H9 (cell line): Measurements from ENCODE around the gene SLC6A2. TPM values are rescaled to one million over a fixed set of nuclear protein-coding genes. Genes with fewer than 3 reads are reported as not detected.

Experiments
- DNase-seq: peaks from one replicate; pipeline ENCODE4 v3.0.0-alpha.2; 2017
- H2AFZ ChIP-seq: one replicate; pipeline ENCODE4 v1.6.1; 2013; ENCODE audit warnings: mild to moderate bottlenecking, low read length, control low read depth, moderate library complexity
- H2AK5ac ChIP-seq: 2 replicates; pipeline ENCODE4 v1.6.1; 2013; ENCODE audit warnings: low read length, control low read depth, mixed read lengths; ENCODE audit not compliant: insufficient read length
- H2BK120ac ChIP-seq: one replicate; pipeline ENCODE4 v1.6.1; 2013; ENCODE audit warnings: low read depth, mild to moderate bottlenecking, low read length, control low read depth, inconsistent platforms; ENCODE audit not compliant: poor library complexity, severe bottlenecking
- H2BK12ac ChIP-seq: 2 replicates; pipeline ENCODE4 v1.6.1; 2013; ENCODE audit warnings: low read length, control low read depth, mixed read lengths, low read depth; ENCODE audit not compliant: insufficient read length
- H2BK15ac ChIP-seq: 2 replicates; pipeline ENCODE4 v1.6.1; 2013; ENCODE audit warnings: low read depth, low read length, control low read depth
- H2BK20ac ChIP-seq: one replicate; pipeline ENCODE4 v1.6.1; 2013; ENCODE audit warnings: low read depth, mild to moderate bottlenecking, low read length, control low read depth, inconsistent platforms; ENCODE audit not compliant: poor library complexity, severe bottlenecking
- H2BK5ac ChIP-seq: 2 replicates; pipeline ENCODE4 v1.6.1; 2013; ENCODE audit warnings: low read length, control low read depth, mixed read lengths; ENCODE audit not compliant: insufficient read length
- H3K14ac ChIP-seq: 2 replicates; pipeline ENCODE4 v1.6.1; 2013; ENCODE audit warnings: low read length, control low read depth; ENCODE audit not compliant: insufficient read depth
- H3K18ac ChIP-seq: 2 replicates; pipeline ENCODE4 v1.6.1; 2013; ENCODE audit warnings: low read depth, mild to moderate bottlenecking, mixed read lengths, low read length, control low read depth; ENCODE audit not compliant: insufficient read length
- H3K23ac ChIP-seq: 2 replicates; pipeline ENCODE4 v1.6.1; 2013; ENCODE audit warnings: low read length, control low read depth, mixed read lengths, low read depth; ENCODE audit not compliant: insufficient read length
- H3K23me2 ChIP-seq: 2 replicates; pipeline ENCODE4 v1.6.1; 2013; ENCODE audit warnings: low read depth, mild to moderate bottlenecking, mixed read lengths, low read length, control low read depth; ENCODE audit not compliant: insufficient read length, poor library complexity, severe bottlenecking
- H3K27ac ChIP-seq: 2 replicates; pipeline ENCODE4 v1.5.1; 2013; ENCODE audit warnings: low read length, control low read depth, mixed read lengths, low read depth; ENCODE audit not compliant: insufficient read length
- H3K27me3 ChIP-seq: 2 replicates; pipeline ENCODE4 v1.6.1; 2013; ENCODE audit warnings: low read length, control low read depth, inconsistent platforms; ENCODE audit not compliant: insufficient read depth
- H3K4ac ChIP-seq: 2 replicates; pipeline ENCODE4 v1.6.1; 2013; ENCODE audit warnings: low read depth, mild to moderate bottlenecking, control low read depth, inconsistent platforms, low read length, moderate library complexity
- H3K4me1 ChIP-seq: 2 replicates; pipeline ENCODE4 v1.6.1; 2013; ENCODE audit warnings: low read length, control low read depth, inconsistent platforms; ENCODE audit not compliant: insufficient read depth
- H3K4me2 ChIP-seq: 2 replicates; pipeline ENCODE4 v1.6.1; 2013; ENCODE audit warnings: low read length, control low read depth, mixed read lengths; ENCODE audit not compliant: insufficient read length, insufficient read depth
- H3K56ac ChIP-seq: 2 replicates; pipeline ENCODE4 v1.6.1; 2013; ENCODE audit warnings: low read depth, mild to moderate bottlenecking, mixed read lengths, low read length, control low read depth; ENCODE audit not compliant: insufficient read length
- H3K79me1 ChIP-seq: 2 replicates; pipeline ENCODE4 v1.6.1; 2013; ENCODE audit warnings: low read depth, mild to moderate bottlenecking, moderate library complexity, low read length, control low read depth, inconsistent platforms; ENCODE audit not compliant: insufficient read depth, poor library complexity, severe bottlenecking
- H3K79me2 ChIP-seq: 2 replicates; pipeline ENCODE4 v1.6.1; 2013; ENCODE audit warnings: low read length, control low read depth, inconsistent platforms; ENCODE audit not compliant: insufficient read depth
- H3K9ac ChIP-seq: 2 replicates; pipeline ENCODE4 v1.6.1; 2013; ENCODE audit warnings: low read length, control low read depth, mixed read lengths; ENCODE audit not compliant: insufficient read length; ENCODE audit errors: extremely low read depth
- H3K9me3 ChIP-seq: one replicate; pipeline ENCODE4 v1.6.1; 2013; ENCODE audit warnings: low read depth, low read length, inconsistent platforms; ENCODE audit not compliant: control insufficient read depth
- H3T11ph ChIP-seq: one replicate; pipeline ENCODE4 v1.6.1; 2013; ENCODE audit warnings: mild to moderate bottlenecking, low read length, control low read depth, inconsistent platforms
- H4K20me1 ChIP-seq: one replicate; pipeline ENCODE4 v1.6.1; 2013; ENCODE audit not compliant: control insufficient read depth, insufficient read length, insufficient read depth
- H4K5ac ChIP-seq: 2 replicates; pipeline ENCODE4 v1.6.1; 2013; ENCODE audit warnings: low read depth, mild to moderate bottlenecking, mixed read lengths, low read length, control low read depth; ENCODE audit not compliant: insufficient read length
- H4K8ac ChIP-seq: replicated peaks from 2 replicates; pipeline ENCODE4 v1.6.1; 2013; ENCODE audit warnings: low read length, control low read depth, mixed read lengths, low read depth; ENCODE audit not compliant: insufficient read length
- H4K91ac ChIP-seq: 2 replicates; pipeline ENCODE4 v1.6.1; 2013; ENCODE audit warnings: low read depth, mild to moderate bottlenecking, moderate library complexity, mixed read lengths, low read length, control low read depth; ENCODE audit not compliant: insufficient read length
- H3K27ac Mint-ChIP-seq, 3 experiments: 2 replicates in 2 of 3; 3 replicates in 1 of 3; pipeline ENCODE4 v1.8.0; 2020 to 2021; ENCODE audit warnings: mixed read lengths in 3 of 3, mild to moderate bottlenecking in 1 of 3, moderate library complexity in 1 of 3
- H3K27me3 Mint-ChIP-seq: 2 replicates; pipeline ENCODE4 v1.8.0; 2021; ENCODE audit warnings: low read depth, mild to moderate bottlenecking, moderate library complexity, mixed read lengths
- H3K36me3 Mint-ChIP-seq, 3 experiments: 2 replicates in 2 of 3; 3 replicates in 1 of 3; pipeline ENCODE4 v1.8.0; 2020 to 2021; ENCODE audit warnings: low read depth in 3 of 3, mixed read lengths in 3 of 3; ENCODE audit not compliant: insufficient read depth in 1 of 3
- H3K4me1 Mint-ChIP-seq, 2 experiments: 2 replicates each; pipeline ENCODE4 v1.8.0; 2020; ENCODE audit warnings: mixed read lengths in 2 of 2
- H3K4me3 Mint-ChIP-seq, 2 experiments: 2 replicates in 1 of 2; 3 replicates in 1 of 2; pipeline ENCODE4 v1.8.0; 2020 to 2021; ENCODE audit warnings: mild to moderate bottlenecking in 2 of 2, mixed read lengths in 2 of 2, moderate library complexity in 1 of 2
- H3K9me3 Mint-ChIP-seq, 2 experiments: 2 replicates in 1 of 2; 3 replicates in 1 of 2; pipeline ENCODE4 v1.8.0; 2020; ENCODE audit warnings: mild to moderate bottlenecking in 2 of 2, mixed read lengths in 2 of 2, moderate library complexity in 1 of 2
- WGBS: extraction: QIAGEN DNeasy Blood & Tissue Kit; methylation state at CpG from one replicate; pipeline ENCODE4 v1.1.7; 2013; ENCODE audit warnings: missing lambda C conversion rate, low lambda C conversion rate, mixed read lengths; ENCODE audit not compliant: insufficient read length; ENCODE audit errors: extremely low coverage; 5-methylcytosine and 5-hydroxymethylcytosine counted together
- total RNA-seq: library from RNA; stranded (reverse); gene quantifications from 2 replicates; pipeline ENCODE4 v1.2.1, GENCODE V29; 2021
- TF ChIP-seq, protein P1 (sequence below): fragments of 200-600 bp; sonication (generic); conservative IDR thresholded peaks from 3 replicates; pipeline ENCODE4 v1.8.0; 2021; ENCODE audit warnings: antibody characterized with exemption, mild to moderate bottlenecking

The SLC6A2 gene
- total RNA-seq, 1 experiment from 2014 or later: 0.24 TPM

DNA sequence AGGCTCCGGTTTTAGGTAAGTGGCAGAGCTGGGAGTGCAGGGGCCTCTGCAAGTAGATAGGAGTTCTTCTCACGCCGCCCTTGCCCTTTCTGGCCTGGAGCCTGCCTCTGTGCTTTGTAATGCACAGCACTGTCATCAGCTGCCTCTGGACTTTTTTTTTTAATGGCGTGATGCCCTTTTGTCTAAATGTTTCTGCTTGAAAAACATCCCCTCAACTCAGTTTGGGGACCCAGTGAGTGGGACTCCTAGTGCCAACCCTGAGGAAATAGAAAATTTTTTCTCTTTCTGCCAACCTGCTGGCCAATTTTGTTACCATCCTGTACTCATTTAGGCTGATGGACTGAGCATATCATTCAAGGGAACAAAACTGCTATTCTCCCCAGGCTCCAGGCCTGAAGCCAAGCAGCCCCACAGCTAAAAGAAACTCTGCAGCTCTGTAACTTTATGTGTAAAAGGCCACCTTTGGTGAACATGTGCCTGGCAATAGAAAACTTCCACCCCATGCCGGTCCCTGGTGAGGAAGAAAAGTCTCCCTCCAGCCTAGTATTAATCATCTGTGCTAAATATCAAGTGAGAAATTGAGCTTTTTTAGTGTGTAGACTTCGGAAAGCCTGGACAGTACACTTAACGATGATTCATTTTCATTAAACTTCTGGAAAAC is 22.5 kb downstream of the SLC6A2 start:
- Histone ChIP-seq H3K4me1 (no peaks in the 10 kb centered on the region), H2AK5ac (no peak overlapping the region), H3K27ac (no peak overlapping the region), H4K5ac (no peak overlapping the region), H3K56ac (no peak overlapping the region), H4K91ac (no peak overlapping the region), H2BK20ac (no peak overlapping the region), H4K8ac (no peak overlapping the region), H3K23me2 (no peaks in the 10 kb centered on the region), H2BK15ac (no peak overlapping the region), H3K9ac (no peak overlapping the region), H3K4ac (no peak overlapping the region), H3K79me1 (no peaks in the 10 kb centered on the region), H2BK120ac (no peak overlapping the region), H3K27me3 (no peaks in the 10 kb centered on the region), H2BK5ac (no peak overlapping the region), H4K20me1 (no peaks in the 10 kb centered on the region), H3K14ac (no peak overlapping the region), H3K23ac (no peak overlapping the region), H2AFZ (no peak overlapping the region), H3K79me2 (no peaks in the 10 kb centered on the region), H2BK12ac (no peak overlapping the region), H3T11ph (no peak overlapping the region), H3K18ac (no peak overlapping the region), H3K9me3 (no peaks in the 10 kb centered on the region), H3K4me2 (no peak overlapping the region)
- peaks cover 7% of the 10 kb centered on the region; the same call in 1 of the 2 replicates for H3K27me3 Mint-ChIP-seq
- no peak overlapping the region for H3K4me3 Mint-ChIP-seq
- WGBS: no CpG with 5 or more reads among the region's 7 CpGs
- no peaks in the 10 kb centered on the region for H3K36me3 Mint-ChIP-seq
- TF ChIP-seq, protein P1, sequence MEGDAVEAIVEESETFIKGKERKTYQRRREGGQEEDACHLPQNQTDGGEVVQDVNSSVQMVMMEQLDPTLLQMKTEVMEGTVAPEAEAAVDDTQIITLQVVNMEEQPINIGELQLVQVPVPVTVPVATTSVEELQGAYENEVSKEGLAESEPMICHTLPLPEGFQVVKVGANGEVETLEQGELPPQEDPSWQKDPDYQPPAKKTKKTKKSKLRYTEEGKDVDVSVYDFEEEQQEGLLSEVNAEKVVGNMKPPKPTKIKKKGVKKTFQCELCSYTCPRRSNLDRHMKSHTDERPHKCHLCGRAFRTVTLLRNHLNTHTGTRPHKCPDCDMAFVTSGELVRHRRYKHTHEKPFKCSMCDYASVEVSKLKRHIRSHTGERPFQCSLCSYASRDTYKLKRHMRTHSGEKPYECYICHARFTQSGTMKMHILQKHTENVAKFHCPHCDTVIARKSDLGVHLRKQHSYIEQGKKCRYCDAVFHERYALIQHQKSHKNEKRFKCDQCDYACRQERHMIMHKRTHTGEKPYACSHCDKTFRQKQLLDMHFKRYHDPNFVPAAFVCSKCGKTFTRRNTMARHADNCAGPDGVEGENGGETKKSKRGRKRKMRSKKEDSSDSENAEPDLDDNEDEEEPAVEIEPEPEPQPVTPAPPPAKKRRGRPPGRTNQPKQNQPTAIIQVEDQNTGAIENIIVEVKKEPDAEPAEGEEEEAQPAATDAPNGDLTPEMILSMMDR: no peak
- H3K4me1 Mint-ChIP-seq: no peaks in the 10 kb centered on the region
- DNase-seq: no peak
- H3K27ac Mint-ChIP-seq: no peak overlapping the region; a peak in 1 of 7 replicates
- no peaks in the 10 kb centered on the region for H3K9me3 Mint-ChIP-seq
